RWPE1 (cell line): ENCODE results near the gene BCAP31.
"Not testable (repeated sequence)": the region's sequence is repeated elsewhere in the genome, so short reads cannot be mapped to it uniquely, and the experiment has no call there.

Experiments used
- CTCF ChIA-PET: fragments of 350-600 bp; sonication (Branson Sonifier 250); formaldehyde crosslinking; extraction: SDS; loops from one replicate; lab custom pipeline; 2021; lab: Yijun Ruan, JAX
- POLR2A ChIA-PET: fragments of 400-600 bp; formaldehyde crosslinking; extraction: SDS; loops from one replicate; lab custom pipeline; 2020; ENCODE audit warnings: antibody characterized with exemption; ENCODE audit not compliant: low non-redundant PET; lab: Yijun Ruan, JAX
- DNase-seq: peaks from one replicate; pipeline ENCODE4 v3.0.0; 2012; ENCODE audit warnings: low spot score
- H3K27ac ChIP-seq: fragments of 450-650 bp; 2 replicates; pipeline ENCODE4 v1.5.1; 2017
- TF ChIP-seq, protein P1 (sequence below): fragments of 450-650 bp; conservative IDR thresholded peaks from 2 replicates; pipeline ENCODE4 v1.5.1; 2017; ENCODE audit warnings: low read depth, mild to moderate bottlenecking

Gene BCAP31

DNA sequence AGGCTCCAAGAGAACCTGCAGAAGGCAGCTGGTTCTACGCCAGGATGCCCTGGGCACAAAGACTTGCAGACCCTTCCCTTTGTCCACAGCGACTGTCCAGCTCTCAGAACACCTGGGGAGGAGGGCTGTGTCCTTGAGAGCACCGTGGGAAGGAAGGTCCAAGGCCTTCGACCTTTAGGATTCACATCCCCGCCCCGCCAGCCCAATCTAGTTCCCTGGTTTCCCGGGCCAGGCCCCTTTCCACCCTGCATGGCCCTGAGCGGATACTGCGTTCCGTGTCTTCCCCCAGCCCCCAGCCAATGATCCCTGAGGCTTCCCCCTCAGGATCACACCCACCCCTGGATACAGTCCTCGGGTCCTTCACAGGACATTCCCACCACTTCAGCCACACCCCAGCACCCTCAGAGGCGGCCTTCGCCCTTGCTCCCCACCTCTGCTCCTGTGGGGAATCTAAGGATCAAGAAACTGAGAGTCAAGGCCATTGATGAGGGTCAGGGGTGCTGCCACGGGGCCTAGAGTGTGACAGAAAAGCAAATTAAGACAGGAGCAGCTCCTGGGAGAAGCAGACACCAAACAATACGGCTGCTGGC lies 9.6 kb upstream of the BCAP31 start:
- TF ChIP-seq, protein P1, sequence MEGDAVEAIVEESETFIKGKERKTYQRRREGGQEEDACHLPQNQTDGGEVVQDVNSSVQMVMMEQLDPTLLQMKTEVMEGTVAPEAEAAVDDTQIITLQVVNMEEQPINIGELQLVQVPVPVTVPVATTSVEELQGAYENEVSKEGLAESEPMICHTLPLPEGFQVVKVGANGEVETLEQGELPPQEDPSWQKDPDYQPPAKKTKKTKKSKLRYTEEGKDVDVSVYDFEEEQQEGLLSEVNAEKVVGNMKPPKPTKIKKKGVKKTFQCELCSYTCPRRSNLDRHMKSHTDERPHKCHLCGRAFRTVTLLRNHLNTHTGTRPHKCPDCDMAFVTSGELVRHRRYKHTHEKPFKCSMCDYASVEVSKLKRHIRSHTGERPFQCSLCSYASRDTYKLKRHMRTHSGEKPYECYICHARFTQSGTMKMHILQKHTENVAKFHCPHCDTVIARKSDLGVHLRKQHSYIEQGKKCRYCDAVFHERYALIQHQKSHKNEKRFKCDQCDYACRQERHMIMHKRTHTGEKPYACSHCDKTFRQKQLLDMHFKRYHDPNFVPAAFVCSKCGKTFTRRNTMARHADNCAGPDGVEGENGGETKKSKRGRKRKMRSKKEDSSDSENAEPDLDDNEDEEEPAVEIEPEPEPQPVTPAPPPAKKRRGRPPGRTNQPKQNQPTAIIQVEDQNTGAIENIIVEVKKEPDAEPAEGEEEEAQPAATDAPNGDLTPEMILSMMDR, result no peak
- CTCF ChIA-PET, result no interaction called here
- H3K27ac ChIP-seq, result no peak overlapping the region
- POLR2A ChIA-PET, result no interaction called here
- DNase-seq, result no peak

DNA sequence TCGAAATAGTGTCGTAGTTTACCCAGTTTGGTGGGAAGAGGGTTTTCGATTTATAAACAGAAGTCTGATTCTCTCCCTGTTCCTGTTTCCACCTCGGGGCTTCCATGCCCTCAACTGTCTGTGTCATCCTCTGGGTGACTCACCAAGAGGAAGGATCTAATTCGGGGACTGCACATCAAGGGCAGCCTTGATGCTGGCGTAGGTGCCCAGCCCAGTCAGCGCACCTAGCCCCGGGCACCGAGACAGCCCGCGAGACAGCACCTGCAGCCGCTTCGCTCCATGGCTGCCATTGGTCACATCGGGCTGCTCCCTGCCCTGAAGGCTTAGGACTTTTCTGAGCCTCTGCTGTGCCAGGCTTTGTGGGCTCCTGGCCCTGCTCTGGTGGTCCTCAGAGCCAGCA lies 8.2 kb upstream of the BCAP31 start:
- peak; percentile 63 for DNase-seq
- ChIA-PET POLR2A (no interaction called here), CTCF (no interaction called here)
- TF ChIP-seq, protein P1, result no peak
- H3K27ac ChIP-seq, result peak overlapping the region; percentile 8; the same call in 1 of the 2 replicates

DNA sequence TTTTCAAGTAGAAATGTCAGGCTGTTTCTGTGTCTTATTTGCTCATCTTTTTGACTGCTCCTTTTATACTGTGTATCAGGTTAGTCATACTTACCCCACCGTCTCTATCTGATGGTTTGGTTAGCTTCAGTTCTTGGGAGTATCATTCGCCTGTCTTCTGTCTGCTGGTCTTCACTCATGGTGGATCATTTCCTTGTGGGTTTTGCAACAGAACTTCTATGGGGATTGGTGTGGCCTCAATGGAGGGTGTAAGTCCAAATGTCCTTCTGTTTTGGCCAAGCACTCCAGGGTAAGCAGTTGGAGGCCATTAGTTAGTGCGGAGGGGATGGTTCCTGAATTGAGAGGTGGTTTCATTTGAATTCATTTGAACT lies 7.6 kb upstream of the BCAP31 start:
- ChIA-PET CTCF (no interaction called here), POLR2A (no interaction called here)
- DNase-seq, result no peak
- TF ChIP-seq, protein P1, result no peak
- H3K27ac ChIP-seq, result no peak overlapping the region; the same call in 1 of the 2 replicates

DNA sequence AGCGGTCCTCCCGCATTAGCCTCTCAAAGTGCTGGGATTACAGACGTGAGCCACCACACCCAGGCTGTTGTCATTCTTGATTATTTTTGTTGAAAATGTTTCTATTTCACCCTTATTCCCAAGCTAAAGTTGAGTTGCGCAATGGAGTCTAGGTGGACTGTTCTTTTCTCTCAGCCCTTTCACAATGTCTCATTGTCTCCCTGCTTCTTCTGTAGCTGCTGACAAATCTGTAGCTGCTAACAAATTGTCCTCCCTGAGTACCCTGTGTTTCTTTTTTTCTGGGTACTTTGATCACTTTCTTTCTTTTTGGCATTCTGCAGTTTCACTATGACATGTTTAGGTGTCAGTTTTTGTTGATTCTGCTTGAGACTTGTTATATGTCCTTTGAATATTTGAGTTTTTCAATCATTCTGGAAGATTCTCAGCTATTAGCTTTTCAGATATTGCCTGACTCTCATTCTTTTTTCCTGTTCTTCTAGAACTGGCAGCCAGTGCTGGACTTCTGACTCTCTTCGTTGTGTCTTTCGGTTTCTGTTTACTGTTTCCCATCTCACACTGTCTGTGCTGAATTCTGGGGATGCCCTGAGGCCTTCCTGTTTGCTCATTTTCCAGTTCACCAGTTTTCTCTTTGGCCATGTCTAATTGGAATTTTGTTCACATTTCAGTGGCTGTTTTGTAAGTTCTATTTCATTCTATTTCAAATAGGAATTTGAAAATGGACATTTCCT lies 7.1 kb upstream of the BCAP31 start:
- no peak for DNase-seq
- CTCF ChIA-PET, result interaction anchor here (0.6 kb wide), 2 partner anchors 69 to 624 kb away, joined by 3 read pairs; no protein-coding TSS in a partner anchor
- no peak overlapping the region for H3K27ac ChIP-seq
- TF ChIP-seq, protein P1, result no peak
- POLR2A ChIA-PET, result no interaction called here

DNA sequence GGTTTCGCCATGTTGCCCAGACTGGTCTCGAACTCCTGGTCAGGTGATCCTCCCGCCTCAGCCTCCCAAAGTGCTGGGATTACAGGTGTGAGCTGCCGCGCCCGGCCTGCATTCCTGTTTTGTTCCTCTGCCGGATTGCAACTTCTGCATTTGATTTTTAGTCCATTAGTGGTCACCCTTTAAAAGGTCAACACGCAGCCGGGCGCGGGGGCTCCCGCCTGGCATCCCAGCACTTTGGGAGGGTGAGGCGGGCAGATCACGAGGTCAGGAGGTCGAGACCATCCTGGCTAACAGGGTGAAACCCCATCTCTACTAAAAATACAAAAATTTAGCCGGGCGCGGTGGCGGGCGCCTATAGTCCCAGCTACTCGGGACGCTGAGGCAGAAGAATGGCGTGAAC lies 5.9 kb upstream of the BCAP31 start:
- DNase-seq, POLR2A ChIA-PET, H3K27ac ChIP-seq, CTCF ChIA-PET: not testable (repeated sequence)

DNA sequence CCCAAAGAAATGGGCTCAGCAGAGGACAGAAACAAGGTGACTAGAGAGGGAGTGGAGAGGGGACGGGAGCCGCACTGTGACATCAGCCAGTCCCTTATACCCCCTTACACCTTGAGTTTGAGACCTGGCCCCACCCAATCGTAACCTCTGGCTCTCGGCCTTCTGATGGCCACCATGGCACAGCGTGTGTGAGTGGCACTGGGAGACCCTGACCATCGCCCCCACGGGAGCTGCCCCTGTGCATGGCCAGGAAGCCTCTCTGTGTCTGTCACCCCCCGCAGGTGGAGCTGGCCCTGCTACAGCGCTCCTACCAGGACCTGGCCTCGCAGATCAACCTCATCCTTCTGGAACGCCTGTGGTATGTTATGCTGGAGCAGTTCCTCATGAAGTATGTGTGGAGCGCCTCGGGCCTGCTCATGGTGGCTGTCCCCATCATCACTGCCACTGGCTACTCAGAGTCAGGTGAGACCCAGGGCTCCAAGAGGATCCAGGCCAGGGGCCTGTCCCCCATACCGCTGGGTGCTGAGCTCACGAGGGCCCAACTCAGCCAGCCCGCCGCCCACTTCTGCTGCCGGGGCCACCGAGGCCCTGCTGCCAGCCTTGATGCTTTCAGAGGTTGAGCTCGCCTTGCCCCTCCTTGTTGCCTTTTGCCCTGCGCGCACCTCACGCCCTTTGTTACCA lies 4.9 kb upstream of the BCAP31 start:
- ChIA-PET POLR2A (no interaction called here), CTCF (no interaction called here)
- H3K27ac ChIP-seq, result no peak overlapping the region
- DNase-seq, result no peak
- TF ChIP-seq, protein P1, result no peak

DNA sequence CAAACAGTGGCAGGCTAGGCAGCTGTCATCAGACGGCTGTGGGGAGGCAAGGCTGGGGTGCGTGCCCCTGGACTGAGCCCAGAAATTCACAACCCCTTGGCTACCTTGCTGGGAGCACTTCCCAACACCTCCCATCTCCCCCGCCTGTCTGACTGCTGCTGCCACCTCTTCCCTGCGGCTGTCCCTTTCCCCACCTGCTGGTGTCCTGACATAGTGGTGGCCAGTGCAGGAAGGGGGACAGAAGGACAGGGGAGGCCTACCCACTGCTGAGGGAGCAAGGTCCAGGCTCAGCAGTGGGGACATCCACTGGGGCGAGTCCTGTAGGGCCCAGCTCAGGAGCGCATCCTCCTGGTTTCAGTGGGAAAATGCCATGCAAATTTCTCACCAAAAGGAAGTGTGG lies 3.9 kb upstream of the BCAP31 start:
- DNase-seq, result no peak
- TF ChIP-seq, protein P1, result no peak
- peak overlapping the region; percentile 98 for H3K27ac ChIP-seq
- POLR2A ChIA-PET, result no interaction called here
- CTCF ChIA-PET, result interaction anchor here (0.6 kb wide), 1 partner anchor 137 kb away, joined by 3 read pairs; no protein-coding TSS in a partner anchor
